ENCODE results near the gene LPCAT3. TPM values are rescaled to one million over a fixed set of nuclear protein-coding genes. Genes with fewer than 3 reads are reported as not detected.
"Not testable (repeated sequence)": the region's sequence is repeated elsewhere in the genome, so short reads cannot be mapped to it uniquely, and the experiment has no call there.

The LPCAT3 gene
- total and polyA plus RNA-seq, 4 donors = 41.9 to 96.5 (median 77.0) TPM

DNA sequence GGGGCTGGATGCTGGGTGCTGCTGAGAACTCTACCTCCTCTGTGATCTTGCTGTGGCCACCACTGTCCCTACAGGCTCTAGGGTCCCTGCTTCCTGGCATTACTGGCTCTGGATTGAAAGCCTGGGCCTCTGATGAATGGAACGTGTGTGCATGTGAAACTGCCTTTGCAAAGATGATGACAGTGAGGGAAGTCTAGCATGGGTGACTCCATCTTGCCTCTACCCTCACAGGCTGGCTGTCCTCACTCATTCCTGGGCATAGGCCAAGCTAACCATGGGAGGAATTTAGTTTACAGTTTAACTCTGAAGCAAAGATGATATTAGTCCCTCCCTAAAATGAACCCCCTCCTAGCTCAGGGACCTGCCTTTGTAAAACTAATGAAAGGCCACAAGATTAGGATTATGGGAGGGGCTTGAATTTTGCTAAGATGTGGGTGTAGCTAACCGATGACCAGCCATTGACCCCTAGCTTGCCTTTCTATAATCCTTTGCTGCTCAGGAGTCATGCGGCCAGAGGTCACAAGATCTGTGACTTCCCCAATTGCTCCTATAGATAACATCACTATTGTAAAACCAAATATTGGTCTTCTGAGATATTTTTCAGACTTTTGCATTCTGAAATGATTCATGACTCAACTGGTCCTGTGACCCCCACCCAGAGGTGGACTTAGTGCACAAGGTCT is 40.0 kb upstream of the LPCAT3 start:
- H3K9me3 ChIP-seq (ENCODE audit: control insufficient read depth in 4 of 4, low read length in 3 of 4) = no peaks in the 10 kb centered on the region
- 61% methylated on average over 3 of the region's 3 CpGs for WGBS
- peaks cover 0 to 5% (median 1%) of the 10 kb centered on the region in 4 donors for H3K36me3 ChIP-seq (ENCODE audit: control insufficient read depth in 4 of 4, insufficient read depth in 3 of 4, low read depth in 1 of 4, low read length in 3 of 4)
- peaks cover 1 to 19% (median 12%) of the 10 kb centered on the region in 4 donors for H3K4me1 ChIP-seq (ENCODE audit: control insufficient read depth in 4 of 4, insufficient read depth in 4 of 4, low read length in 3 of 4)
- no peak for TF ChIP-seq TAF1 (conservative IDR thresholded peaks at IDR 0.05)
- no peak for TF ChIP-seq FOXA1 (IDR thresholded peaks at IDR 0.05)
- TF ChIP-seq, protein P1, sequence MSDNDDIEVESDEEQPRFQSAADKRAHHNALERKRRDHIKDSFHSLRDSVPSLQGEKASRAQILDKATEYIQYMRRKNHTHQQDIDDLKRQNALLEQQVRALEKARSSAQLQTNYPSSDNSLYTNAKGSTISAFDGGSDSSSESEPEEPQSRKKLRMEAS (IDR thresholded peaks at IDR 0.05) = no peak
- TF ChIP-seq RXRA (IDR thresholded peaks at IDR 0.05) = peak in 1 of 2 donors; percentile 36
- no peak for TF ChIP-seq EGR1 (IDR thresholded peaks at IDR 0.05; ENCODE audit: low read depth in 2 of 2)
- no peak overlapping the region for H3K4me3 ChIP-seq (ENCODE audit: low read depth in 1 of 3, low read length in 3 of 3)
- no peak overlapping the region for H3K27ac ChIP-seq (ENCODE audit: low read depth in 1 of 2, low read length in 2 of 2)
- H3K9ac ChIP-seq (ENCODE audit: low read depth in 1 of 2, low read length in 2 of 2) = no peak overlapping the region
- H3K27me3 ChIP-seq (ENCODE audit: control insufficient read depth in 4 of 4, insufficient read depth in 4 of 4, low read length in 3 of 4) = no peaks in the 10 kb centered on the region
- no peak for DNase-seq (ENCODE audit: low spot score)

DNA sequence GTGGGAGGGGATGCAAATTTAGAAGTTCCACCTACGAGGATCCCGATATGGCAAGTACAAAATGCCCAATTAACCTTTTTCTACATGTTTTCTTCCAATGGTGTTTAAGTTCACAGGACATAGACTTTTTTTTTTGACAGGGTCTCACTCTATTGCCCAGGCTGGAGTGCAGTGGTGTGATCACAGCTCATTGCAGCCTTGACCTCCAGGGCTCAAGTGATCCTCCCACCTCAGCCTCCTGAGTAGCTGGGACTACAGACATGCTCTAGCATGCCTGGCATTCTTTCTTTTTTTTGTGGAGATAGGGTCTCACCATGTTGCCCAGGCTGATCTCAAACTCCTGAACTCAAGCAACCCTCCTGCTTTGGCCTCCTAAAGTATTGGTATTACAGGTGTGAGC is 37.5 kb upstream of the LPCAT3 start:
- DNase-seq (ENCODE audit: low spot score); H3K9ac ChIP-seq (ENCODE audit: low read depth in 1 of 2, low read length in 2 of 2); H3K36me3 ChIP-seq (ENCODE audit: control insufficient read depth in 4 of 4, insufficient read depth in 3 of 4, low read depth in 1 of 4, low read length in 3 of 4); H3K27me3 ChIP-seq (ENCODE audit: control insufficient read depth in 4 of 4, insufficient read depth in 4 of 4, low read length in 3 of 4); H3K9me3 ChIP-seq (ENCODE audit: control insufficient read depth in 4 of 4, low read length in 3 of 4); H3K27ac ChIP-seq (ENCODE audit: low read depth in 1 of 2, low read length in 2 of 2); H3K4me3 ChIP-seq (ENCODE audit: low read depth in 1 of 3, low read length in 3 of 3): not testable (repeated sequence)
- peaks cover 1 to 16% (median 6%) of the 10 kb centered on the region in 4 donors for H3K4me1 ChIP-seq (ENCODE audit: control insufficient read depth in 4 of 4, insufficient read depth in 4 of 4, low read length in 3 of 4)
- 94% methylated on average over 2 of the region's 2 CpGs for WGBS

DNA sequence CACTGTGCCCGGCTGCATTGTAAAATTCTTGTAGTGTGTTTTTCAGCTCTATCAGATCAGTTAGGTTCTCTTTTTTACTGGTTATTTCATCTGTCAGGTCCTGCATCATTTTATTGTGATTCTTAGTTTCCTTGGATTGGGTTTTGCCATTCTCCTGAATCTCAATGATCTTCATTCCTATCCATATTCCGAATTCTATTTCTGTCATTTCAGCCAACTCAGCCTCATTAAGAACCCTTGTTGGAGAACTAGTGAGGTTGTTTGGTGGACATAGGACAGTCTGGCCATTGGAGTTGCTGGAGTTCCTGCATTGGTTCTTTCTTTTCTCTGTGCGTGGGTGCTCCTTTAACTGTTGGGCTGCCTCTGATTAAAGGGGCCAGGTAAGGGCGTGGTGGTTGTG is 36.6 kb upstream of the LPCAT3 start:
- 94% methylated on average over 4 of the region's 4 CpGs for WGBS
- H3K27me3 ChIP-seq (ENCODE audit: control insufficient read depth in 4 of 4, insufficient read depth in 4 of 4, low read length in 3 of 4) = no peaks in the 10 kb centered on the region

More for the DNA sequence above, 36.6 kb upstream of the LPCAT3 start:
- no peak overlapping the region for H3K9ac ChIP-seq (ENCODE audit: low read depth in 1 of 2, low read length in 2 of 2)
- H3K36me3 ChIP-seq (ENCODE audit: control insufficient read depth in 4 of 4, insufficient read depth in 3 of 4, low read depth in 1 of 4, low read length in 3 of 4) = no peaks in the 10 kb centered on the region
- no peak overlapping the region for H3K27ac ChIP-seq (ENCODE audit: low read depth in 1 of 2, low read length in 2 of 2)
- no peaks in the 10 kb centered on the region for H3K9me3 ChIP-seq (ENCODE audit: control insufficient read depth in 4 of 4, low read length in 3 of 4)
- TF ChIP-seq TAF1 (conservative IDR thresholded peaks at IDR 0.05) (no peak), YY1 (IDR thresholded peaks at IDR 0.05) (no peak), HNF4A (conservative IDR thresholded peaks at IDR 0.05) (no peak), SP1 (IDR thresholded peaks at IDR 0.05) (no peak), NR2F2 (IDR thresholded peaks at IDR 0.05) (no peak), JUND (IDR thresholded peaks at IDR 0.05) (no peak), FOXA2 (IDR thresholded peaks at IDR 0.05) (no peak), GABPA (IDR thresholded peaks at IDR 0.05 in 1 of 2, conservative IDR thresholded peaks at IDR 0.05 in 1 of 2) (no peak), HNF4G (IDR thresholded peaks at IDR 0.05) (no peak), FOXA1 (IDR thresholded peaks at IDR 0.05) (no peak), RAD21 (IDR thresholded peaks at IDR 0.05) (no peak), RXRA (IDR thresholded peaks at IDR 0.05) (no peak), EGR1 (IDR thresholded peaks at IDR 0.05; ENCODE audit: low read depth in 2 of 2) (no peak)
- TF ChIP-seq, protein P2, sequence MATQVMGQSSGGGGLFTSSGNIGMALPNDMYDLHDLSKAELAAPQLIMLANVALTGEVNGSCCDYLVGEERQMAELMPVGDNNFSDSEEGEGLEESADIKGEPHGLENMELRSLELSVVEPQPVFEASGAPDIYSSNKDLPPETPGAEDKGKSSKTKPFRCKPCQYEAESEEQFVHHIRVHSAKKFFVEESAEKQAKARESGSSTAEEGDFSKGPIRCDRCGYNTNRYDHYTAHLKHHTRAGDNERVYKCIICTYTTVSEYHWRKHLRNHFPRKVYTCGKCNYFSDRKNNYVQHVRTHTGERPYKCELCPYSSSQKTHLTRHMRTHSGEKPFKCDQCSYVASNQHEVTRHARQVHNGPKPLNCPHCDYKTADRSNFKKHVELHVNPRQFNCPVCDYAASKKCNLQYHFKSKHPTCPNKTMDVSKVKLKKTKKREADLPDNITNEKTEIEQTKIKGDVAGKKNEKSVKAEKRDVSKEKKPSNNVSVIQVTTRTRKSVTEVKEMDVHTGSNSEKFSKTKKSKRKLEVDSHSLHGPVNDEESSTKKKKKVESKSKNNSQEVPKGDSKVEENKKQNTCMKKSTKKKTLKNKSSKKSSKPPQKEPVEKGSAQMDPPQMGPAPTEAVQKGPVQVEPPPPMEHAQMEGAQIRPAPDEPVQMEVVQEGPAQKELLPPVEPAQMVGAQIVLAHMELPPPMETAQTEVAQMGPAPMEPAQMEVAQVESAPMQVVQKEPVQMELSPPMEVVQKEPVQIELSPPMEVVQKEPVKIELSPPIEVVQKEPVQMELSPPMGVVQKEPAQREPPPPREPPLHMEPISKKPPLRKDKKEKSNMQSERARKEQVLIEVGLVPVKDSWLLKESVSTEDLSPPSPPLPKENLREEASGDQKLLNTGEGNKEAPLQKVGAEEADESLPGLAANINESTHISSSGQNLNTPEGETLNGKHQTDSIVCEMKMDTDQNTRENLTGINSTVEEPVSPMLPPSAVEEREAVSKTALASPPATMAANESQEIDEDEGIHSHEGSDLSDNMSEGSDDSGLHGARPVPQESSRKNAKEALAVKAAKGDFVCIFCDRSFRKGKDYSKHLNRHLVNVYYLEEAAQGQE (IDR thresholded peaks at IDR 0.05) = no peak
- TF ChIP-seq, protein P1 (IDR thresholded peaks at IDR 0.05) = no peak
- TF ChIP-seq, protein P3, sequence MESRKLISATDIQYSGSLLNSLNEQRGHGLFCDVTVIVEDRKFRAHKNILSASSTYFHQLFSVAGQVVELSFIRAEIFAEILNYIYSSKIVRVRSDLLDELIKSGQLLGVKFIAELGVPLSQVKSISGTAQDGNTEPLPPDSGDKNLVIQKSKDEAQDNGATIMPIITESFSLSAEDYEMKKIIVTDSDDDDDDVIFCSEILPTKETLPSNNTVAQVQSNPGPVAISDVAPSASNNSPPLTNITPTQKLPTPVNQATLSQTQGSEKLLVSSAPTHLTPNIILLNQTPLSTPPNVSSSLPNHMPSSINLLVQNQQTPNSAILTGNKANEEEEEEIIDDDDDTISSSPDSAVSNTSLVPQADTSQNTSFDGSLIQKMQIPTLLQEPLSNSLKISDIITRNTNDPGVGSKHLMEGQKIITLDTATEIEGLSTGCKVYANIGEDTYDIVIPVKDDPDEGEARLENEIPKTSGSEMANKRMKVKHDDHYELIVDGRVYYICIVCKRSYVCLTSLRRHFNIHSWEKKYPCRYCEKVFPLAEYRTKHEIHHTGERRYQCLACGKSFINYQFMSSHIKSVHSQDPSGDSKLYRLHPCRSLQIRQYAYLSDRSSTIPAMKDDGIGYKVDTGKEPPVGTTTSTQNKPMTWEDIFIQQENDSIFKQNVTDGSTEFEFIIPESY (IDR thresholded peaks at IDR 0.05) = no peak
- TF ChIP-seq, protein P4, sequence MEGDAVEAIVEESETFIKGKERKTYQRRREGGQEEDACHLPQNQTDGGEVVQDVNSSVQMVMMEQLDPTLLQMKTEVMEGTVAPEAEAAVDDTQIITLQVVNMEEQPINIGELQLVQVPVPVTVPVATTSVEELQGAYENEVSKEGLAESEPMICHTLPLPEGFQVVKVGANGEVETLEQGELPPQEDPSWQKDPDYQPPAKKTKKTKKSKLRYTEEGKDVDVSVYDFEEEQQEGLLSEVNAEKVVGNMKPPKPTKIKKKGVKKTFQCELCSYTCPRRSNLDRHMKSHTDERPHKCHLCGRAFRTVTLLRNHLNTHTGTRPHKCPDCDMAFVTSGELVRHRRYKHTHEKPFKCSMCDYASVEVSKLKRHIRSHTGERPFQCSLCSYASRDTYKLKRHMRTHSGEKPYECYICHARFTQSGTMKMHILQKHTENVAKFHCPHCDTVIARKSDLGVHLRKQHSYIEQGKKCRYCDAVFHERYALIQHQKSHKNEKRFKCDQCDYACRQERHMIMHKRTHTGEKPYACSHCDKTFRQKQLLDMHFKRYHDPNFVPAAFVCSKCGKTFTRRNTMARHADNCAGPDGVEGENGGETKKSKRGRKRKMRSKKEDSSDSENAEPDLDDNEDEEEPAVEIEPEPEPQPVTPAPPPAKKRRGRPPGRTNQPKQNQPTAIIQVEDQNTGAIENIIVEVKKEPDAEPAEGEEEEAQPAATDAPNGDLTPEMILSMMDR (IDR thresholded peaks at IDR 0.05; ENCODE audit: low read depth, low read length, missing input control) = no peak
- TF ChIP-seq, protein P5, sequence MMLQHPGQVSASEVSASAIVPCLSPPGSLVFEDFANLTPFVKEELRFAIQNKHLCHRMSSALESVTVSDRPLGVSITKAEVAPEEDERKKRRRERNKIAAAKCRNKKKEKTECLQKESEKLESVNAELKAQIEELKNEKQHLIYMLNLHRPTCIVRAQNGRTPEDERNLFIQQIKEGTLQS (IDR thresholded peaks at IDR 0.05) = no peak
- no peak for DNase-seq (ENCODE audit: low spot score)
- no peak overlapping the region for H3K4me3 ChIP-seq (ENCODE audit: low read depth in 1 of 3, low read length in 3 of 3)
- H3K4me1 ChIP-seq (ENCODE audit: control insufficient read depth in 4 of 4, insufficient read depth in 4 of 4, low read length in 3 of 4) = peaks cover 1 to 14% (median 3%) of the 10 kb centered on the region in 4 donors

All from liver (tissue), 9 donors.